IPS-18c (cell line): ENCODE data around the gene HDAC10.
"Not testable (repeated sequence)": the region's sequence is repeated elsewhere in the genome, so short reads cannot be mapped to it uniquely, and the experiment has no call there.

Experiments
- H3K4me3 ChIP-seq: 2 replicates; pipeline ENCODE4 v1.7.0; 2013; ENCODE audit warnings: low read depth, mild to moderate bottlenecking, low read length, moderate library complexity; ENCODE audit not compliant: insufficient read depth
- H3K9me3 ChIP-seq: one replicate; pipeline ENCODE4 v1.6.1; 2013; ENCODE audit warnings: mild to moderate bottlenecking, low read length, moderate library complexity; ENCODE audit not compliant: control insufficient read depth, insufficient read depth

Gene HDAC10

GRCh38 chr22:50274771-50275170 lies 23.7 kb upstream of the HDAC10 start:
- H3K4me3 ChIP-seq = no peak overlapping the region
- H3K9me3 ChIP-seq = peaks cover 3% of the 10 kb centered on the region

GRCh38 chr22:50274311-50274710 lies 23.2 kb upstream of the HDAC10 start:
- Histone ChIP-seq H3K9me3 (peaks cover 3% of the 10 kb centered on the region), H3K4me3 (no peak overlapping the region)

GRCh38 chr22:50273781-50274180 lies 22.7 kb upstream of the HDAC10 start:
- not testable (repeated sequence) for H3K9me3 ChIP-seq, H3K4me3 ChIP-seq

- H3K4me3 ChIP-seq, H3K9me3 ChIP-seq: not testable (repeated sequence)
Observed at GRCh38 chr22:50273352-50273751, 22.3 kb upstream of the HDAC10 start.

- Histone ChIP-seq H3K9me3 (peaks cover 3% of the 10 kb centered on the region), H3K4me3 (peak overlapping the region; percentile 24)
Observed at GRCh38 chr22:50272044-50272802, 21.2 kb upstream of the HDAC10 start.

GRCh38 chr22:50271519-50271970 lies 20.5 kb upstream of the HDAC10 start:
- Histone ChIP-seq H3K4me3 (peak overlapping the region; percentile 43), H3K9me3 (peaks cover 3% of the 10 kb centered on the region)

- no peaks in the 10 kb centered on the region for H3K9me3 ChIP-seq
- H3K4me3 ChIP-seq = peak overlapping the region; percentile 43
Observed at GRCh38 chr22:50270666-50271394, 19.8 kb upstream of the HDAC10 start.

- Histone ChIP-seq H3K9me3 (no peaks in the 10 kb centered on the region), H3K4me3 (peak within 1 kb of the TSS; percentile 43)
Observed at GRCh38 chr22:50269970-50270665, 19.1 kb upstream of the HDAC10 start, which contains the start of gene MAPK11. Gene MAPK11 (minus strand): TSS chr22:50270380. CDS start chr22:50270292, 88 bp downstream.

GRCh38 chr22:50269573-50269969 lies 18.5 kb upstream of the HDAC10 start:
- H3K4me3 ChIP-seq = peak overlapping the region; percentile 34; the same call in 1 of the 2 replicates
- no peaks in the 10 kb centered on the region for H3K9me3 ChIP-seq

- H3K9me3 ChIP-seq = no peaks in the 10 kb centered on the region
- H3K4me3 ChIP-seq = no peak overlapping the region
Observed at GRCh38 chr22:50268655-50269113, 17.6 kb upstream of the HDAC10 start.

GRCh38 chr22:50267591-50268390 lies 16.7 kb upstream of the HDAC10 start:
- peak overlapping the region; percentile 28; the same call in 1 of the 2 replicates for H3K4me3 ChIP-seq
- no peaks in the 10 kb centered on the region for H3K9me3 ChIP-seq

- Histone ChIP-seq H3K9me3 (no peaks in the 10 kb centered on the region), H3K4me3 (peak overlapping the region; percentile 28; the same call in 1 of the 2 replicates)
Observed at GRCh38 chr22:50266994-50267393, 15.9 kb upstream of the HDAC10 start.

- no peaks in the 10 kb centered on the region for H3K9me3 ChIP-seq
- H3K4me3 ChIP-seq = no peak overlapping the region
Observed at GRCh38 chr22:50264946-50265669, 14.0 kb upstream of the HDAC10 start.

- Histone ChIP-seq H3K9me3 (no peaks in the 10 kb centered on the region), H3K4me3 (no peak overlapping the region)
Observed at GRCh38 chr22:50264104-50264745, 13.2 kb upstream of the HDAC10 start.

- Histone ChIP-seq H3K4me3 (no peak overlapping the region), H3K9me3 (no peaks in the 10 kb centered on the region)
Observed at GRCh38 chr22:50262973-50263617, 12.0 kb upstream of the HDAC10 start.
